GM13976 (cell line): ENCODE measurements around the gene FAM78A.

ENCODE experiments used
- DNase-seq: peaks from one replicate; pipeline ENCODE4 v3.0.0; 2012; ENCODE audit warnings: low spot score
- CTCF ChIP-seq: IDR thresholded peaks from 2 replicates; pipeline ENCODE4 v1.5.1; 2012; ENCODE audit warnings: borderline replicate concordance, mild to moderate bottlenecking; ENCODE audit not compliant: insufficient read depth; ENCODE audit errors: extremely low read depth, missing control alignments, control extremely low read depth
- in situ Hi-C: fragments of 300-500 bp; cut with MboI; formaldehyde crosslinking; loops from one replicate; pipeline ENCODE4 v1.12.0; 2022; ENCODE audit warnings: low sequenced_read_pairs, mixed read lengths, inconsistent platforms; ENCODE audit not compliant: unreplicated experiment

The FAM78A gene

GRCh38 chr9:131300444-131300843 lies 24.1 kb upstream of the FAM78A start:
- in situ Hi-C loops = no loop called here
- DNase-seq = no peak
- no peak for TF ChIP-seq CTCF

- no peak for DNase-seq
- no peak for TF ChIP-seq CTCF
- in situ Hi-C loops = no loop called here
Measured at GRCh38 chr9:131299961-131300347, 23.6 kb upstream of the FAM78A start.

GRCh38 chr9:131299346-131299960 lies 23.1 kb upstream of the FAM78A start:
- TF ChIP-seq CTCF = no peak
- DNase-seq = no peak
- in situ Hi-C loops = no loop called here

GRCh38 chr9:131298816-131299215 lies 22.5 kb upstream of the FAM78A start:
- in situ Hi-C loops = no loop called here
- no peak for TF ChIP-seq CTCF
- DNase-seq = no peak

- DNase-seq = no peak
- in situ Hi-C loops = no loop called here
- no peak for TF ChIP-seq CTCF
Measured at GRCh38 chr9:131298341-131298740, 22.0 kb upstream of the FAM78A start.

- in situ Hi-C loops = no loop called here
- TF ChIP-seq CTCF = no peak
- no peak for DNase-seq
Measured at GRCh38 chr9:131297903-131298302, 21.6 kb upstream of the FAM78A start.
